22Rv1 (cell line): ENCODE results near the gene MAP1LC3B2.
A peak's percentile ranks its signal among the peaks of the same experiment; 100 is the strongest.

Experiments used
- H3K27ac ChIP-seq: fragments of 450-650 bp; 2 replicates; pipeline ENCODE4 v1.5.1; 2017
- CTCF ChIP-seq: fragments of 450-650 bp; IDR thresholded peaks from 2 replicates; pipeline ENCODE4 v1.5.1; 2017; ENCODE audit warnings: mild to moderate bottlenecking
- ZFX ChIP-seq: fragments of 450-650 bp; IDR thresholded peaks from 2 replicates; pipeline ENCODE4 v1.6.1; 2017; ENCODE audit warnings: antibody characterized with exemption, borderline replicate concordance

MAP1LC3B2 gene

DNA sequence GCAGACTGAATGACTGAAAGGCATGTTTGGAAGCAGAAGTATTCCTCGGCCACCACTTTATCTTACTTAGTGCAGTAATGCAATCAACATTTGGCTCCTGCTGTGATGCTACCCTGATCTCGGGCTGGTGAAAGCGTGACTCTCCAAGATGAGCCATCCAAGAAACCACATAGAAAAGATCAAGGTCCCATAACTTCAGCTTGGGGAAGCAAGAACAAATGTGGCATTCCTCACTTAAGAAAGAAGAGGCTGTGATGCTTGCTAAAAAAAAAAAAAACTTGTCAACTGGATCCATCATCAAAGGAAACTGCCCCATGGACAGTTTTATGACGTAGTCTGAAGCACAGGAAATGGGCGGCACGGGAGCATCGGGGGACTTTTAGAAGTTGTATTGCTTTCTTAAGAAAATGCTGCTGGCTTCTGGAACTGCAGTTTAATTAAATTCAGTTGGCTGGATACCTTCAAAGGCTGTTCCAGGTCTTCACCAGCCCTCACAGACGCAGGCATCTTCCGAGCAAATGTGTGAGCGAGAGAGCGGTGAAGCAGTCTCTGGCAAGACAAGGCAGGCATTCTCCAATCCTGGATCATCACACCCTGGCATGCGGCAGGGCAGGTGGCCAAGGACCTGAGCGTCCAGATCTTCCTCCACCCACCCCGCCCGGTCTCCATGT, 38.2 kb upstream of the MAP1LC3B2 start:
- no peak for TF ChIP-seq ZFX
- TF ChIP-seq CTCF = no peak
- no peak overlapping the region for H3K27ac ChIP-seq

- H3K27ac ChIP-seq = no peak overlapping the region
- TF ChIP-seq CTCF (no peak), ZFX (no peak)
These were observed 34.9 kb upstream of the MAP1LC3B2 start for GRCh38 chr12:116524311-116524710.

DNA sequence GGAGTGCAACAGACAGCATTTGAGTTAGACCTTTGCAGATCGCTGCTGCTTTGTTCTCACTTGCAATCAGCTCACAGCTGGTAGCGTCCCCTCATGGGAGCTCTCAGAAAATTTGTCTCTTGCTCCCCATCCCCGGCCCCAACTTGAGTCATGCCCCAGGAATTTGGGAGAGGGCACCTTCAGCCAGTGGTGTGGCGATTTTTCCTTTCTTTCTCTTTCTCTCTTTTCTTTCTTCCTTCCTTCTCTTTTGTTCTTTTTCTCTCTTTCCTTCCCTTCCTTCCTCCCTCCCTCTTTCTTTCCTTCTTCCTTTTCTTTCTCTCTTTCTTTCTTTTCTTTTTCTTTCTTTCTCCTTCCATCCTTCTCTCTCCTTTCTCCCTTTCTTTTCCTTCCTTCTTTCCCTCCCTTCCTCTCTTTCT, 34.2 kb upstream of the MAP1LC3B2 start:
- peak overlapping the region; percentile 57 for H3K27ac ChIP-seq
- no peak for TF ChIP-seq CTCF
- TF ChIP-seq ZFX = no peak

GRCh38 chr12:116525418-116526001, 33.7 kb upstream of the MAP1LC3B2 start:
- TF ChIP-seq CTCF (no peak), ZFX (no peak)
- peak overlapping the region; percentile 57 for H3K27ac ChIP-seq

DNA sequence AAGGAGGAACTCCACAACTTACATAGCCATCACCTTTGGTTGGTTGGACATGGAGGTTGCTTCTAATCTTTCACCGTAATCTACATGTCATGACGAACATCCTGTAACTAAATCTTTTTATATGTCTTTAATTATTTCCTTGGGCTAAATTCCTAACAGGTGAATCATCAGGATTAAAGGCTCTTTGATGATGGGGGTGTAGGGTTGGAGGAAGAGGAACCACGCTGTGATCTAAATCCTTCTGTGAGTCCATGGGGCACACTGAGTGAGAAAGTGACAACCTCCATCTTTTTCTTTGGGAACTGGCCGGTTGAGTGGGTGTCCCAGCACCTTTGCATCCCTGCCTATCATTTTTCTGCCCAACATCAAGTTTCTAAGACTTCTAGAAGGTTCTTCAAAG, 31.1 kb upstream of the MAP1LC3B2 start:
- TF ChIP-seq CTCF (no peak), ZFX (no peak)
- H3K27ac ChIP-seq = peak overlapping the region; percentile 63

GRCh38 chr12:116528498-116528897, 30.7 kb upstream of the MAP1LC3B2 start:
- TF ChIP-seq CTCF (no peak), ZFX (no peak)
- H3K27ac ChIP-seq = peak overlapping the region; percentile 63

- H3K27ac ChIP-seq = peak overlapping the region; percentile 63
- no peak for TF ChIP-seq CTCF
- TF ChIP-seq ZFX = no peak
These were observed 30.1 kb upstream of the MAP1LC3B2 start for GRCh38 chr12:116529048-116529447.
